ENCODE results near the gene BTD.
A peak's percentile ranks its signal among the peaks of the same experiment; 100 is the strongest.
"Not testable (repeated sequence)": the region's sequence is repeated elsewhere in the genome, so short reads cannot be mapped to it uniquely, and the experiment has no call there.

Gene BTD

GRCh38 chr3:15601399-15602145 is at the start of gene BTD, which contains the start of gene HACL1:
TSS of gene BTD (plus strand) at chr3:15601745. CDS start at chr3:15635440, 33,695 bp downstream.
TSS of gene HACL1 (minus strand) at chr3:15601569. CDS start at chr3:15601463, 106 bp downstream.
- no peak for DNase-seq

GRCh38 chr3:15551902-15552301 is 49.6 kb upstream of the BTD start:
- no peak for DNase-seq

- no peak for DNase-seq
Measured at GRCh38 chr3:15553749-15554148, 47.8 kb upstream of the BTD start.

- no peak for DNase-seq
Measured at GRCh38 chr3:15556512-15556911, 45.0 kb upstream of the BTD start.

- peak; percentile 35 for DNase-seq
Measured at GRCh38 chr3:15557511-15557946, 44.0 kb upstream of the BTD start.

GRCh38 chr3:15558581-15558980 is 43.0 kb upstream of the BTD start:
- DNase-seq = no peak

GRCh38 chr3:15562560-15562959 is 39.0 kb upstream of the BTD start:
- DNase-seq = no peak

GRCh38 chr3:15563190-15563589 is 38.4 kb upstream of the BTD start:
- no peak for DNase-seq

- DNase-seq = no peak
Measured at GRCh38 chr3:15572138-15572537, 29.4 kb upstream of the BTD start.

- DNase-seq = no peak
Measured at GRCh38 chr3:15575446-15575845, 26.1 kb upstream of the BTD start.

GRCh38 chr3:15576475-15576874 is 25.1 kb upstream of the BTD start:
- no peak for DNase-seq

GRCh38 chr3:15578289-15578867 is 23.2 kb upstream of the BTD start:
- DNase-seq = no peak

GRCh38 chr3:15579051-15579450 is 22.5 kb upstream of the BTD start:
- no peak for DNase-seq

GRCh38 chr3:15581471-15582394 is 19.8 kb upstream of the BTD start:
- DNase-seq = no peak

- no peak for DNase-seq
Measured at GRCh38 chr3:15585111-15585845, 16.3 kb upstream of the BTD start.

- no peak for DNase-seq
Measured at GRCh38 chr3:15591242-15591641, 10.3 kb upstream of the BTD start.

- DNase-seq = no peak
Measured at GRCh38 chr3:15591928-15592327, 9.6 kb upstream of the BTD start.

GRCh38 chr3:15592968-15593367 is 8.6 kb upstream of the BTD start:
- DNase-seq = no peak

GRCh38 chr3:15595955-15596354 is 5.6 kb upstream of the BTD start:
- DNase-seq = no peak

- no peak for DNase-seq
Measured at GRCh38 chr3:15601046-15601398, 523 bp upstream of the BTD start.

- no peak for DNase-seq
Measured at GRCh38 chr3:15602146-15602536, 596 bp downstream of the BTD start.

- DNase-seq = not testable (repeated sequence)
Measured at GRCh38 chr3:15602816-15603215, 1.3 kb downstream of the BTD start.

GRCh38 chr3:15604584-15604983 is 3.0 kb downstream of the BTD start:
- not testable (repeated sequence) for DNase-seq
